PC-3 (cell line): ENCODE measurements around the gene HEATR9. TPM values are rescaled to one million over a fixed set of nuclear protein-coding genes. Genes with fewer than 3 reads are reported as not detected.

Experiments used
- ATAC-seq: fragments of 200-7000 bp; cut with Tn5 transposase; 2 replicates; pipeline ENCODE4 v1.9.1; 2020; ENCODE audit warnings: mild to moderate bottlenecking, moderate library complexity
- BruUV-seq: library from RNA; stranded (reverse); fragments of 400-500 nt; replicated peaks from 2 replicates; lab custom pipeline; 2021; lab: Mats Ljungman, UMichigan
- CTCF ChIA-PET: fragments of 300-600 bp; sonication (Branson Sonifier 250); formaldehyde crosslinking; loops from one replicate; lab custom pipeline; 2022; ENCODE audit warnings: antibody characterized with exemption; lab: Charles Lee
- POLR2A ChIA-PET: fragments of 300-600 bp; sonication (Branson Sonifier 250); formaldehyde crosslinking; loops from one replicate; lab custom pipeline; 2022; ENCODE audit warnings: antibody characterized with exemption; ENCODE audit not compliant: unreplicated experiment; lab: Charles Lee
- DNase-seq: peaks from one replicate; pipeline ENCODE4 v3.0.0-alpha.2; 2015
- H2AFZ ChIP-seq: fragments of 300-600 bp; sonication (generic); 2 replicates; pipeline ENCODE4 v1.6.0; 2016; ENCODE audit warnings: antibody characterized with exemption, low read length
- H3F3A ChIP-seq: fragments of 300-600 bp; sonication (generic); one replicate; pipeline ENCODE4 v1.6.0; 2017; ENCODE audit warnings: antibody characterized with exemption, low read length, control low read depth, mild to moderate bottlenecking; ENCODE audit not compliant: unreplicated experiment
- H3K27ac ChIP-seq: fragments of 300-600 bp; sonication (generic); 2 replicates; pipeline ENCODE4 v1.5.1; 2016; ENCODE audit warnings: mild to moderate bottlenecking, low read length
- H3K27me3 ChIP-seq: fragments of 300-600 bp; sonication (generic); 2 replicates; pipeline ENCODE4 v1.6.1; 2016; ENCODE audit warnings: low read length, mixed read lengths
- H3K36me3 ChIP-seq: fragments of 300-600 bp; sonication (generic); 2 replicates; pipeline ENCODE4 v1.6.1; 2016; ENCODE audit warnings: low read depth, mixed run types, low read length, mixed read lengths
- H3K4me1 ChIP-seq: fragments of 300-600 bp; sonication (generic); 2 replicates; pipeline ENCODE4 v1.5.1; 2016; ENCODE audit warnings: low read length; ENCODE audit not compliant: insufficient read depth
- H3K4me2 ChIP-seq: fragments of 300-600 bp; sonication (generic); 2 replicates; pipeline ENCODE4 v1.6.0; 2016; ENCODE audit warnings: low read length
- H3K4me3 ChIP-seq: fragments of 300-600 bp; sonication (generic); 2 replicates; pipeline ENCODE4 v1.5.1; 2016; ENCODE audit warnings: mild to moderate bottlenecking, low read length, mixed read lengths
- H3K79me2 ChIP-seq: fragments of 300-600 bp; sonication (generic); 2 replicates; pipeline ENCODE4 v1.6.1; 2017; ENCODE audit warnings: low read length, mixed read lengths
- H3K9ac ChIP-seq: fragments of 300-600 bp; sonication (generic); 2 replicates; pipeline ENCODE4 v1.6.0; 2016; ENCODE audit warnings: mild to moderate bottlenecking, low read length
- H3K9me2 ChIP-seq: fragments of 300-600 bp; sonication (generic); replicated peaks from 2 replicates; pipeline ENCODE4 v1.6.1; 2016; ENCODE audit warnings: mixed run types, low read length, mixed read lengths
- H3K9me3 ChIP-seq: fragments of 300-600 bp; sonication (generic); 2 replicates; pipeline ENCODE4 v1.6.1; 2016; ENCODE audit warnings: low read length, mixed read lengths
- H4K20me1 ChIP-seq: fragments of 300-600 bp; sonication (generic); 2 replicates; pipeline ENCODE4 v1.6.1; 2016; ENCODE audit warnings: low read length, mixed read lengths
- CTCF ChIP-seq: fragments of 300-600 bp; sonication (generic); conservative IDR thresholded peaks from 2 replicates; pipeline ENCODE4 v1.5.1; 2017; ENCODE audit warnings: antibody characterized with exemption, low read depth, mild to moderate bottlenecking, low read length
- EZH2 ChIP-seq: fragments of 300-600 bp; sonication (generic); IDR thresholded peaks from one replicate; pipeline ENCODE4 v1.6.1; 2017; ENCODE audit warnings: antibody characterized with exemption, mild to moderate bottlenecking, low read length; ENCODE audit not compliant: unreplicated experiment
- EZH2phosphoT487 ChIP-seq: fragments of 300-600 bp; sonication (generic); IDR thresholded peaks from 2 replicates; pipeline ENCODE4 v1.6.1; 2018; ENCODE audit warnings: mild to moderate bottlenecking, antibody characterized with exemption, low read length, borderline replicate concordance
- intact Hi-C: fragments of 100-400 bp; cut with micrococcal nuclease; formaldehyde crosslinking; loops from 2 replicates; pipeline ENCODE4 v1.9.0; 2023
- total RNA-seq: library from RNA; depleted of rRNA; stranded (reverse); fragments of >200 nt; gene quantifications from 2 replicates; pipeline ENCODE4 v1.2.3, GENCODE V29; 2014

The HEATR9 gene
- total RNA-seq, 1 experiment from 2014 or later: not detected

- intact Hi-C loops: no loop called here
- peaks cover 5% of the 10 kb centered on the region; the same call in 1 of the 2 replicates for H3K4me1 ChIP-seq
- no peak overlapping the region for H3K9ac ChIP-seq
- no peaks in the 10 kb centered on the region for H4K20me1 ChIP-seq
- BruUV-seq: no TSS peak
- H3K79me2 ChIP-seq: no peaks in the 10 kb centered on the region
- no peaks in the 10 kb centered on the region for H3K27me3 ChIP-seq
- H3K36me3 ChIP-seq: no peaks in the 10 kb centered on the region
- no peak overlapping the region for H3K27ac ChIP-seq
- H3K9me2 ChIP-seq: no peaks in the 10 kb centered on the region
- H2AFZ ChIP-seq: no peak overlapping the region
- H3F3A ChIP-seq: no peaks in the 10 kb centered on the region
- H3K9me3 ChIP-seq: no peaks in the 10 kb centered on the region
- ChIA-PET CTCF (no interaction called here), POLR2A (no interaction called here)
- H3K4me3 ChIP-seq: no peak overlapping the region
- TF ChIP-seq EZH2 (no peak), CTCF (no peak)
- DNase-seq (peak; percentile 12), ATAC-seq (no peak)
- H3K4me2 ChIP-seq: peak overlapping the region; percentile 29; the same call in 1 of the 2 replicates
Observed at GRCh38 chr17:35866341-35866950, 2.2 kb downstream of the HEATR9 start.

- Histone ChIP-seq H4K20me1 (no peaks in the 10 kb centered on the region), H3K4me2 (peak overlapping the region; percentile 29; the same call in 1 of the 2 replicates), H3K79me2 (no peaks in the 10 kb centered on the region), H3K4me1 (peaks cover 5% of the 10 kb centered on the region; the same call in 1 of the 2 replicates), H2AFZ (no peak overlapping the region), H3K27me3 (no peaks in the 10 kb centered on the region), H3K4me3 (no peak overlapping the region), H3K9me3 (no peaks in the 10 kb centered on the region), H3K27ac (no peak overlapping the region), H3F3A (no peaks in the 10 kb centered on the region), H3K9me2 (no peaks in the 10 kb centered on the region), H3K36me3 (no peaks in the 10 kb centered on the region), H3K9ac (no peak overlapping the region)
- ATAC-seq (peak; percentile 42), DNase-seq (peak; percentile 57)
- TF ChIP-seq EZH2: no peak
- TF ChIP-seq EZH2phosphoT487: no peak
- TF ChIP-seq CTCF: no peak
- intact Hi-C loops: no loop called here
- ChIA-PET POLR2A (no interaction called here), CTCF (no interaction called here)
- no TSS peak for BruUV-seq
Observed at GRCh38 chr17:35865412-35866340, 3.0 kb downstream of the HEATR9 start.
